Brain microvascular endothelial cell (primary cell): ENCODE measurements around the gene ZFPM1.

Experiments
- DNase-seq: peaks from one replicate; pipeline ENCODE4 v3.0.0-alpha.2; 2020
- H3K27ac ChIP-seq: fragments of 250-450 bp; sonication (Bioruptor Pico); 2 replicates; pipeline ENCODE4 v1.5.1; 2020; ENCODE audit warnings: mild to moderate bottlenecking, moderate library complexity
- H3K27me3 ChIP-seq: fragments of 250-450 bp; sonication (Bioruptor Pico); replicated peaks from 2 replicates; pipeline ENCODE4 v1.5.1; 2020; ENCODE audit warnings: mild to moderate bottlenecking
- H3K36me3 ChIP-seq: fragments of 250-450 bp; sonication (Bioruptor Pico); replicated peaks from 2 replicates; pipeline ENCODE4 v1.5.1; 2020; ENCODE audit warnings: mild to moderate bottlenecking
- H3K4me3 ChIP-seq: 2 replicates; pipeline ENCODE4 v1.5.1; 2011; ENCODE audit warnings: low read depth, mild to moderate bottlenecking, control low read depth, low read length, moderate library complexity
- CTCF ChIP-seq: IDR thresholded peaks from 2 replicates; pipeline ENCODE4 v1.5.1; 2011; ENCODE audit warnings: low read depth, mild to moderate bottlenecking, moderate library complexity, low read length, control low read depth, inconsistent platforms; ENCODE audit errors: missing control alignments
- in situ Hi-C: cut with HindIII; loops from 2 replicates; pipeline ENCODE4 v1.10.0; 2017; ENCODE audit warnings: low sequenced_read_pairs, low pct_ligation_motif_present

The ZFPM1 gene

GRCh38 chr16:88416686-88417085 is 36.4 kb upstream of the ZFPM1 start:
- DNase-seq, result no peak
- no peak overlapping the region for H3K4me3 ChIP-seq
- in situ Hi-C loops, result no loop called here

GRCh38 chr16:88417684-88418476 is 35.2 kb upstream of the ZFPM1 start:
- no peak for DNase-seq
- Histone ChIP-seq H3K27ac (no peak overlapping the region), H3K4me3 (no peak overlapping the region), H3K27me3 (no peaks in the 10 kb centered on the region), H3K36me3 (peaks cover 5% of the 10 kb centered on the region)
- in situ Hi-C loops, result no loop called here
- no peak for TF ChIP-seq CTCF

More at GRCh38 chr16:88416686-88417085, 36.4 kb upstream of the ZFPM1 start:
- H3K27me3 ChIP-seq, result no peaks in the 10 kb centered on the region
- peaks cover 5% of the 10 kb centered on the region for H3K36me3 ChIP-seq
- no peak for TF ChIP-seq CTCF
- H3K27ac ChIP-seq, result no peak overlapping the region

- in situ Hi-C loops, result no loop called here
- H3K4me3 ChIP-seq, result no peak overlapping the region
- no peak for DNase-seq
- no peak overlapping the region for H3K27ac ChIP-seq
- peaks cover 5% of the 10 kb centered on the region for H3K36me3 ChIP-seq
- no peak for TF ChIP-seq CTCF
- no peaks in the 10 kb centered on the region for H3K27me3 ChIP-seq
Measured at GRCh38 chr16:88418869-88419268, 34.2 kb upstream of the ZFPM1 start.

GRCh38 chr16:88419790-88420189 is 33.3 kb upstream of the ZFPM1 start:
- TF ChIP-seq CTCF, result no peak
- H3K4me3 ChIP-seq, result no peak overlapping the region
- no peak overlapping the region for H3K27ac ChIP-seq
- H3K36me3 ChIP-seq, result peaks cover 5% of the 10 kb centered on the region
- in situ Hi-C loops, result no loop called here
- no peaks in the 10 kb centered on the region for H3K27me3 ChIP-seq
- DNase-seq, result no peak

- no peak overlapping the region for H3K4me3 ChIP-seq
- no peak for TF ChIP-seq CTCF
- DNase-seq, result no peak
- in situ Hi-C loops, result no loop called here
- no peaks in the 10 kb centered on the region for H3K27me3 ChIP-seq
- peaks cover 4% of the 10 kb centered on the region for H3K36me3 ChIP-seq
- no peak overlapping the region for H3K27ac ChIP-seq
Measured at GRCh38 chr16:88420496-88420895, 32.6 kb upstream of the ZFPM1 start.

GRCh38 chr16:88421301-88421700 is 31.8 kb upstream of the ZFPM1 start:
- in situ Hi-C loops, result no loop called here
- H3K4me3 ChIP-seq, result no peak overlapping the region
- H3K27me3 ChIP-seq, result no peaks in the 10 kb centered on the region
- TF ChIP-seq CTCF, result no peak
- no peak for DNase-seq
- peaks cover 2% of the 10 kb centered on the region for H3K36me3 ChIP-seq
- no peak overlapping the region for H3K27ac ChIP-seq
